IPS DF 6.9 (cell line): ENCODE measurements around the gene CDK1.

ENCODE experiments used
- DNase-seq: peaks from one replicate; pipeline ENCODE4 v3.0.0-alpha.2; 2013; ENCODE audit warnings: low read depth, low spot score
- H3K27ac ChIP-seq: one replicate; pipeline ENCODE4 v1.5.1; 2013; ENCODE audit warnings: low read length, control low read depth
- H3K27me3 ChIP-seq: 2 replicates; pipeline ENCODE4 v1.6.1; 2013; ENCODE audit warnings: mild to moderate bottlenecking, low read length; ENCODE audit not compliant: control insufficient read depth, insufficient read depth
- H3K36me3 ChIP-seq: 2 replicates; pipeline ENCODE4 v1.6.1; 2013; ENCODE audit warnings: low read length; ENCODE audit not compliant: control insufficient read depth, insufficient read depth
- H3K4me1 ChIP-seq: 2 replicates; pipeline ENCODE4 v1.6.1; 2013; ENCODE audit warnings: low read length; ENCODE audit not compliant: control insufficient read depth, insufficient read depth
- H3K4me3 ChIP-seq: 2 replicates; pipeline ENCODE4 v1.5.1; 2013; ENCODE audit warnings: mild to moderate bottlenecking, low read length
- H3K9me3 ChIP-seq: 2 replicates; pipeline ENCODE4 v1.6.1; 2013; ENCODE audit warnings: low read length, inconsistent platforms; ENCODE audit not compliant: control insufficient read depth, insufficient read depth
- WGBS: extraction: QIAGEN DNeasy Blood & Tissue Kit; methylation state at CpG from one replicate; pipeline ENCODE4 v1.1.7; 2013; ENCODE audit warnings: mixed read lengths, missing lambda C conversion rate; ENCODE audit not compliant: insufficient read length, insufficient coverage; 5-methylcytosine and 5-hydroxymethylcytosine counted together

The CDK1 gene

DNA sequence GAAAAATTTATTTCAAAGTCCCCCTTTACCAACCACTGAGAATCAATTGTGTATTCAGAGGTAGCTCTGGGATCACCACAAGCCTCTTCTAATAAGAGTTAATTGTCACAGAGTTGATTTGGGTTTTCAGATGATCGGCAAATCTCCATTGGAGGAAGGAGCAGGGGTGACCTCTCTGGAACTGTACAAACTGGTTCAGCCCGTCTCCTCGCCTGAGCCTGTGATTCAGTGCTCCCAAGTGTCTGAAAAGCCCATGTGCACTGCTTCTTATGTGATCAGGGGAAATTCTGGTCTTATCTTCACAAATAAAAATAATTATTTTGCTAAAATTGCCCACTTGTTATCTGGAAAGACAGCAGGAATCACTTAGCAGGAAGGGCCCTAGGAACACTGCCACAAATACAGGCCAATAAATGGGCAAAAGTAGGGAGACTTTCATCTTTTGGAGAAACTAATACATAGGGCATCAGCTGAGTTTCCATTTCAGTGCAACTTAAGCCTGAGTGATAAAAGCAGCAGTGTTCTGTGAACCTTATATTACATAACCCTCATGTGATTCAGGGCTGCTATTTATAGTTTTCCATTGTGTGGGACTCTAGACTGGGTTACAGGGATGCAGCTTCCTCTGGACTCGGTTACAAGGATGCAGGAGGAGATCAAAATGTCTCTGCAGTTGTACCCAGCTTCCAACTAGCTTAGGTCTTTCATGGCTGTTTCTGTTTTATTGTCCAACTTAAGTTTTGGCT, 32.3 kb downstream of the CDK1 start:
- Histone ChIP-seq H3K27me3 (no peaks in the 10 kb centered on the region), H3K9me3 (no peaks in the 10 kb centered on the region), H3K27ac (no peak overlapping the region), H3K36me3 (no peaks in the 10 kb centered on the region), H3K4me3 (no peak overlapping the region), H3K4me1 (no peaks in the 10 kb centered on the region)
- no CpG with 5 or more reads among the region's 4 CpGs for WGBS
- no peak for DNase-seq

GRCh38 chr10:60816628-60817397, 38.5 kb downstream of the CDK1 start:
- no CpG with 5 or more reads among the region's 5 CpGs for WGBS
- no peak overlapping the region for H3K27ac ChIP-seq
- H3K36me3 ChIP-seq: no peaks in the 10 kb centered on the region
- H3K9me3 ChIP-seq: no peaks in the 10 kb centered on the region
- H3K4me1 ChIP-seq: no peaks in the 10 kb centered on the region
- no peak overlapping the region for H3K4me3 ChIP-seq
- DNase-seq: peak; percentile 41
- H3K27me3 ChIP-seq: no peaks in the 10 kb centered on the region

- Histone ChIP-seq H3K4me3 (no peak overlapping the region), H3K36me3 (no peaks in the 10 kb centered on the region), H3K27me3 (no peaks in the 10 kb centered on the region), H3K9me3 (no peaks in the 10 kb centered on the region), H3K4me1 (no peaks in the 10 kb centered on the region), H3K27ac (no peak overlapping the region)
- WGBS: no CpG with 5 or more reads among the region's 4 CpGs
- DNase-seq: no peak
Observed at GRCh38 chr10:60817398-60817805, 39.1 kb downstream of the CDK1 start.

GRCh38 chr10:60818134-60818770, 40.0 kb downstream of the CDK1 start:
- no peak for DNase-seq
- H3K4me1 ChIP-seq: no peaks in the 10 kb centered on the region
- H3K27ac ChIP-seq: no peak overlapping the region
- no peak overlapping the region for H3K4me3 ChIP-seq
- WGBS: no CpG with 5 or more reads among the region's 3 CpGs
- no peaks in the 10 kb centered on the region for H3K36me3 ChIP-seq
- H3K27me3 ChIP-seq: no peaks in the 10 kb centered on the region
- no peaks in the 10 kb centered on the region for H3K9me3 ChIP-seq

- H3K27me3 ChIP-seq: no peaks in the 10 kb centered on the region
- no CpG with 5 or more reads among the region's 6 CpGs for WGBS
- H3K36me3 ChIP-seq: no peaks in the 10 kb centered on the region
- H3K9me3 ChIP-seq: no peaks in the 10 kb centered on the region
- H3K27ac ChIP-seq: no peak overlapping the region
- H3K4me3 ChIP-seq: no peak overlapping the region
- no peak for DNase-seq
- no peaks in the 10 kb centered on the region for H3K4me1 ChIP-seq
Observed at GRCh38 chr10:60819271-60819670, 41.0 kb downstream of the CDK1 start.

DNA sequence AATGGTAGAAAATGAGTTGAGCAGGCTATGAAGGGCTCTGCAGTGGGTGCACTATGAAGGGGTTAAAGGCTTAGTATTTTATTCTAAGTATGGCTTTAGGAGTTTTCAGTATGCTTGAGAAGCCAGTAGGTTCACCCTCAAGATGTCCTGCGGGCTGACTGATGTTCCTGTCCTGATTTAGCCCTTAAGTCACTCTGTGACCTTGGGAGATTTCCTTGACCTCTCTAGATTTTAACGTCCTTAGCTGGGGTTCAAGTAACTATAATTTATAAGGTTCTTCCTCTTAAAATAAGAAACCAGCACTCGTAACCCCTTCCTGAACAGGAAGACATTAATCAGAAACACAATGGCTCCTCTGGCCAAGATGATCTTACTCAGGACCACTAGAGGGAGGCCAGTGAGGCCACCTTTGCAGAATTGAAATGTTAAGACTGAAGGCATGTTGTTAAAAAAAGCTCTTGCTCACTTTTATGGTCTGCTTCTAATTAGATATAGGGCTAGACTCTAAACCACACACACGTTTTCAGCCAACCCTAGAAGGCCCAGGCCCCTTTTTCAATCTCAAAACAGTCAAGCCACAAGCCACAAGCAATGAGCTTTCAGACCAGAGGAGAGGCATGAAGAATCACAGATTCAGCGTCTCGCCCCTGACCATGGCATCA, 41.9 kb downstream of the CDK1 start:
- Histone ChIP-seq H3K36me3 (no peaks in the 10 kb centered on the region), H3K27me3 (no peaks in the 10 kb centered on the region), H3K4me3 (no peak overlapping the region), H3K27ac (no peak overlapping the region), H3K9me3 (no peaks in the 10 kb centered on the region), H3K4me1 (no peaks in the 10 kb centered on the region)
- WGBS: no CpG with 5 or more reads among the region's 6 CpGs
- no peak for DNase-seq

DNA sequence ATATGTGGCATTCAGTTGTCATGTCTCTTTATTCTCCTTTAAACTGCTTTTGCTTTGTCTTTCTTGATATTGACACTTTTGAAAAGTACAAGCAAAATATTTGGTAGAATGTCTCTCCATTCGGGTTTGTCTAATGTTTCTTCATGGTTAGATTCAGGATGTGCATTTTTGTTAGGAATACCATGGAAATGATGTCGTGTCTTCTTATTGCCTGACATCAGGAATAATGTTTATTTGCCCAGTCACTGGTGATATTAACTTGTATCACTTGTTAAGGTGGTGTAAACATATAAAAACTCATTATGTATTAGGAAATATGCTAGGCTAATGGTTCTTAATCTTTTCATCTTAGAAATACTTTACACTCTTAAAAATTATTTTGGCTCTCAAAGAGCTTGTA, 43.4 kb downstream of the CDK1 start:
- WGBS: no CpG with 5 or more reads among the region's 2 CpGs
- Histone ChIP-seq H3K9me3 (no peaks in the 10 kb centered on the region), H3K36me3 (no peaks in the 10 kb centered on the region), H3K27ac (no peak overlapping the region), H3K4me1 (no peaks in the 10 kb centered on the region), H3K27me3 (no peaks in the 10 kb centered on the region), H3K4me3 (no peak overlapping the region)
- DNase-seq: no peak

GRCh38 chr10:60822809-60823208, 44.5 kb downstream of the CDK1 start:
- H3K27ac ChIP-seq: no peak overlapping the region
- no peaks in the 10 kb centered on the region for H3K36me3 ChIP-seq
- H3K27me3 ChIP-seq: no peaks in the 10 kb centered on the region
- no peak for DNase-seq
- H3K4me1 ChIP-seq: no peaks in the 10 kb centered on the region
- H3K9me3 ChIP-seq: no peaks in the 10 kb centered on the region
- H3K4me3 ChIP-seq: no peak overlapping the region
- no CpG with 5 or more reads among the region's 4 CpGs for WGBS

GRCh38 chr10:60823324-60823723, 45.0 kb downstream of the CDK1 start:
- no peaks in the 10 kb centered on the region for H3K4me1 ChIP-seq
- no CpG with 5 or more reads among the region's 1 CpG for WGBS
- no peak for DNase-seq
- no peaks in the 10 kb centered on the region for H3K36me3 ChIP-seq
- H3K9me3 ChIP-seq: no peaks in the 10 kb centered on the region
- no peaks in the 10 kb centered on the region for H3K27me3 ChIP-seq
- H3K4me3 ChIP-seq: no peak overlapping the region
- no peak overlapping the region for H3K27ac ChIP-seq

GRCh38 chr10:60825520-60825919, 47.2 kb downstream of the CDK1 start:
- Histone ChIP-seq H3K4me3 (no peak overlapping the region), H3K9me3 (no peaks in the 10 kb centered on the region), H3K27me3 (no peaks in the 10 kb centered on the region), H3K36me3 (no peaks in the 10 kb centered on the region), H3K27ac (no peak overlapping the region), H3K4me1 (no peaks in the 10 kb centered on the region)
- WGBS: no CpG with 5 or more reads among the region's 4 CpGs
- no peak for DNase-seq
